ENCODE data around the gene DMPK.
A peak's percentile ranks its signal among the peaks of the same experiment; 100 is the strongest.

Gene DMPK

GRCh38 chr19:45774765-45775164, 7.5 kb downstream of the DMPK start:
- no peak for TF ChIP-seq CTCF (IDR thresholded peaks at IDR 0.05)

GRCh38 chr19:45773384-45773783, 8.9 kb downstream of the DMPK start:
- TF ChIP-seq CTCF (IDR thresholded peaks at IDR 0.05) = no peak

GRCh38 chr19:45772912-45773311, 9.4 kb downstream of the DMPK start:
- no peak for TF ChIP-seq CTCF (IDR thresholded peaks at IDR 0.05)

- TF ChIP-seq CTCF (IDR thresholded peaks at IDR 0.05) = no peak
Observed at GRCh38 chr19:45772130-45772840, 10.0 kb downstream of the DMPK start.

GRCh38 chr19:45771311-45771933, 10.9 kb downstream of the DMPK start:
- TF ChIP-seq CTCF (IDR thresholded peaks at IDR 0.05) = no peak

- peak; percentile 56 for TF ChIP-seq CTCF (IDR thresholded peaks at IDR 0.05)
Observed at GRCh38 chr19:45770192-45771101, 11.8 kb downstream of the DMPK start.

- no peak for TF ChIP-seq CTCF (IDR thresholded peaks at IDR 0.05)
Observed at GRCh38 chr19:45769821-45770191, 12.5 kb downstream of the DMPK start.
